ENCODE results near the gene EVX2.

EVX2 gene

DNA sequence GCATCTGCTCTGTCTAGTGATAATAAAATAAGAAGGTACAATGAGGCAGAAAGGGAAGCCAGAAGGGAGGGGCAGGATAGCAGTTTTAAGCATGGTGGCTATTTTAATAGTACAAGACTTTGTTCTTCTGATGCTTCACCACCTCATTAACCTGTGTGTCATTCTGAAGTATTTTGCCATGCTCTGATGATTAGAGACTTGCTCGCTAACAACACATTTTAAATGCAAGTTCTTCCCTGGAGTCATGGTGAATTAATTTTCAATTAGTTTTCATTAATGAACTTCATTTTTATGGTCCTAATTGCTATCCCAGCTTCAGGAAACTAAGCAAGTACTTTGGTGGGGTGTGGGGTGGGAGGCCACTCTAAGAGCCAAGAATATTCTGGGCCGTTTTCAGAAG, 56.0 kb downstream of the EVX2 start:
- no peak for DNase-seq (ENCODE audit: low read depth)
- no peak overlapping the region for H3K4me3 ChIP-seq (ENCODE audit: low read depth, low read length)
- TF ChIP-seq, protein P1, sequence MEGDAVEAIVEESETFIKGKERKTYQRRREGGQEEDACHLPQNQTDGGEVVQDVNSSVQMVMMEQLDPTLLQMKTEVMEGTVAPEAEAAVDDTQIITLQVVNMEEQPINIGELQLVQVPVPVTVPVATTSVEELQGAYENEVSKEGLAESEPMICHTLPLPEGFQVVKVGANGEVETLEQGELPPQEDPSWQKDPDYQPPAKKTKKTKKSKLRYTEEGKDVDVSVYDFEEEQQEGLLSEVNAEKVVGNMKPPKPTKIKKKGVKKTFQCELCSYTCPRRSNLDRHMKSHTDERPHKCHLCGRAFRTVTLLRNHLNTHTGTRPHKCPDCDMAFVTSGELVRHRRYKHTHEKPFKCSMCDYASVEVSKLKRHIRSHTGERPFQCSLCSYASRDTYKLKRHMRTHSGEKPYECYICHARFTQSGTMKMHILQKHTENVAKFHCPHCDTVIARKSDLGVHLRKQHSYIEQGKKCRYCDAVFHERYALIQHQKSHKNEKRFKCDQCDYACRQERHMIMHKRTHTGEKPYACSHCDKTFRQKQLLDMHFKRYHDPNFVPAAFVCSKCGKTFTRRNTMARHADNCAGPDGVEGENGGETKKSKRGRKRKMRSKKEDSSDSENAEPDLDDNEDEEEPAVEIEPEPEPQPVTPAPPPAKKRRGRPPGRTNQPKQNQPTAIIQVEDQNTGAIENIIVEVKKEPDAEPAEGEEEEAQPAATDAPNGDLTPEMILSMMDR (IDR thresholded peaks at IDR 0.05; ENCODE audit: low read depth, low read length, missing control alignments) = no peak

Data from GM12864 (cell line).